ENCODE measurements around the gene USP22.

DNA sequence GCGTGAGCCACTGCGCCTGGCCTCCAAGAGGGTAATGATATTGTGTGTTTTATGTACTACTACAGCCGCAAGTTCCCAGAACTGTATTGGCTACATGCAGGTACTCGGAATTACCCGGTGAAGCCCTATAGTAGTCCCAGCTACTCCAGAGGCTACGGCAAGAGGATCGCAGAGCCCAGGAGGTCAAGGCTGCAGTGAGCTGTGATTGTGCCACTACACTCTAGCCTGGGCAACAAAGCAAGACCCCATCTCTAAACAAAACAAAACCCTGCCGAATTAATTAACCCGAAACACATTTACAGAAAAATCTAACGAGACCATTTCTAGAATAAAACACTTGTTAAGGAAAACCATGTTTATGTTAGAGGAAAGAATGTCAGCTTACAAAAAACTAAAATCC lies 2.2 kb upstream of the USP22 start:
- TF ChIP-seq, protein P1, sequence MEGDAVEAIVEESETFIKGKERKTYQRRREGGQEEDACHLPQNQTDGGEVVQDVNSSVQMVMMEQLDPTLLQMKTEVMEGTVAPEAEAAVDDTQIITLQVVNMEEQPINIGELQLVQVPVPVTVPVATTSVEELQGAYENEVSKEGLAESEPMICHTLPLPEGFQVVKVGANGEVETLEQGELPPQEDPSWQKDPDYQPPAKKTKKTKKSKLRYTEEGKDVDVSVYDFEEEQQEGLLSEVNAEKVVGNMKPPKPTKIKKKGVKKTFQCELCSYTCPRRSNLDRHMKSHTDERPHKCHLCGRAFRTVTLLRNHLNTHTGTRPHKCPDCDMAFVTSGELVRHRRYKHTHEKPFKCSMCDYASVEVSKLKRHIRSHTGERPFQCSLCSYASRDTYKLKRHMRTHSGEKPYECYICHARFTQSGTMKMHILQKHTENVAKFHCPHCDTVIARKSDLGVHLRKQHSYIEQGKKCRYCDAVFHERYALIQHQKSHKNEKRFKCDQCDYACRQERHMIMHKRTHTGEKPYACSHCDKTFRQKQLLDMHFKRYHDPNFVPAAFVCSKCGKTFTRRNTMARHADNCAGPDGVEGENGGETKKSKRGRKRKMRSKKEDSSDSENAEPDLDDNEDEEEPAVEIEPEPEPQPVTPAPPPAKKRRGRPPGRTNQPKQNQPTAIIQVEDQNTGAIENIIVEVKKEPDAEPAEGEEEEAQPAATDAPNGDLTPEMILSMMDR (conservative IDR thresholded peaks at IDR 0.05): no peak
- TF ChIP-seq ZFX (IDR thresholded peaks at IDR 0.05): no peak

Measured in C4-2B (cell line).